ENCODE results near the gene ARL16.

DNA sequence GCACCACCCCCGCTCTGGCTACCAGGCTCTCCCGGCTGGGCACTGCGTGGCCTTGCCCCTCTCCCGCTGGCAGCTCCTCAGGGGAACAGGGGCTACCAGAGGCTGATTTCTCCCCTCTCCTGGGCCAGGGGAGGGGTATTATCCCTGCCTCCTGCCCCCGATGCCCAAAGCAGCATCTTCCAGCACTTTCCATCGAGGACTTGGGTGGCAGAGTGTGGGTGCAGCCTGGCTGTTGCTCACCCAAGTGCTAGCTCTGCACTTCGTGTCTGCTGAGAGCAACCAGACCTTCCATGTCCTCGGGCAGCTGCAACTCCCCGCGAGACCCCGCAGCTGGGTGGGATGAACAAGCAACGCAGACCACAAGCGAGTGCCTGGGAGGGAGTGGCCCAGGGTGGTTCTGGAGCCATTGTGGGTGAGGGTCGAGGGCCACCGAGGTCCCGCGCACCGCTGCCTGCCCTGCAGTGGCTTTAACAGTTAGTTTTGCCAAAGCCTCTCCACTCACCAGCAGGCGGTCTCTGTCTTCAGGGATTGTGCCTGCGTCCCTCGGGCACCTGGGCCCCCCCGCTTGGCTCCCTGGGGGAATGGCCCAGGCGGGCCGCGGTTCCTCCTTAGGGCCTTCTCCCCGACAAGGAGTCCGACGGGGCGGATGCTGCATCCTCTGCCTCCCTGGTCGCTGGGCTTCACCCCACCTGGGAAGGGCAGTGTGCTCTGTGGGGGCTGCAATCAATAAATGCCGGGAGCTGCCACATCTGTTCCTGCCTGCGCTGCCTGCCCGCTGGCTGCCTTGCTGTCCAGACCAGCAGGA, 36.9 kb upstream of the ARL16 start:
- TF ChIP-seq, protein P1, sequence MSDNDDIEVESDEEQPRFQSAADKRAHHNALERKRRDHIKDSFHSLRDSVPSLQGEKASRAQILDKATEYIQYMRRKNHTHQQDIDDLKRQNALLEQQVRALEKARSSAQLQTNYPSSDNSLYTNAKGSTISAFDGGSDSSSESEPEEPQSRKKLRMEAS (IDR thresholded peaks at IDR 0.05) = no peak
- no peak for TF ChIP-seq RAD21 (IDR thresholded peaks at IDR 0.05; ENCODE audit: low read depth)
- TF ChIP-seq, protein P2, sequence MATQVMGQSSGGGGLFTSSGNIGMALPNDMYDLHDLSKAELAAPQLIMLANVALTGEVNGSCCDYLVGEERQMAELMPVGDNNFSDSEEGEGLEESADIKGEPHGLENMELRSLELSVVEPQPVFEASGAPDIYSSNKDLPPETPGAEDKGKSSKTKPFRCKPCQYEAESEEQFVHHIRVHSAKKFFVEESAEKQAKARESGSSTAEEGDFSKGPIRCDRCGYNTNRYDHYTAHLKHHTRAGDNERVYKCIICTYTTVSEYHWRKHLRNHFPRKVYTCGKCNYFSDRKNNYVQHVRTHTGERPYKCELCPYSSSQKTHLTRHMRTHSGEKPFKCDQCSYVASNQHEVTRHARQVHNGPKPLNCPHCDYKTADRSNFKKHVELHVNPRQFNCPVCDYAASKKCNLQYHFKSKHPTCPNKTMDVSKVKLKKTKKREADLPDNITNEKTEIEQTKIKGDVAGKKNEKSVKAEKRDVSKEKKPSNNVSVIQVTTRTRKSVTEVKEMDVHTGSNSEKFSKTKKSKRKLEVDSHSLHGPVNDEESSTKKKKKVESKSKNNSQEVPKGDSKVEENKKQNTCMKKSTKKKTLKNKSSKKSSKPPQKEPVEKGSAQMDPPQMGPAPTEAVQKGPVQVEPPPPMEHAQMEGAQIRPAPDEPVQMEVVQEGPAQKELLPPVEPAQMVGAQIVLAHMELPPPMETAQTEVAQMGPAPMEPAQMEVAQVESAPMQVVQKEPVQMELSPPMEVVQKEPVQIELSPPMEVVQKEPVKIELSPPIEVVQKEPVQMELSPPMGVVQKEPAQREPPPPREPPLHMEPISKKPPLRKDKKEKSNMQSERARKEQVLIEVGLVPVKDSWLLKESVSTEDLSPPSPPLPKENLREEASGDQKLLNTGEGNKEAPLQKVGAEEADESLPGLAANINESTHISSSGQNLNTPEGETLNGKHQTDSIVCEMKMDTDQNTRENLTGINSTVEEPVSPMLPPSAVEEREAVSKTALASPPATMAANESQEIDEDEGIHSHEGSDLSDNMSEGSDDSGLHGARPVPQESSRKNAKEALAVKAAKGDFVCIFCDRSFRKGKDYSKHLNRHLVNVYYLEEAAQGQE (IDR thresholded peaks at IDR 0.05; ENCODE audit: low read depth) = no peak
- TF ChIP-seq CEBPB (IDR thresholded peaks at IDR 0.05) = no peak
- TF ChIP-seq TAF1 (IDR thresholded peaks at IDR 0.05; ENCODE audit: low read depth) = no peak
- no peak for TF ChIP-seq YY1 (IDR thresholded peaks at IDR 0.05; ENCODE audit: low read depth)
- TF ChIP-seq, protein P3, sequence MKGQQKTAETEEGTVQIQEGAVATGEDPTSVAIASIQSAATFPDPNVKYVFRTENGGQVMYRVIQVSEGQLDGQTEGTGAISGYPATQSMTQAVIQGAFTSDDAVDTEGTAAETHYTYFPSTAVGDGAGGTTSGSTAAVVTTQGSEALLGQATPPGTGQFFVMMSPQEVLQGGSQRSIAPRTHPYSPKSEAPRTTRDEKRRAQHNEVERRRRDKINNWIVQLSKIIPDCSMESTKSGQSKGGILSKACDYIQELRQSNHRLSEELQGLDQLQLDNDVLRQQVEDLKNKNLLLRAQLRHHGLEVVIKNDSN (IDR thresholded peaks at IDR 0.05) = no peak
- no peak for TF ChIP-seq EP300 (IDR thresholded peaks at IDR 0.05; ENCODE audit: borderline replicate concordance)
- TF ChIP-seq CREB1 (IDR thresholded peaks at IDR 0.05; ENCODE audit: low read depth) = no peak
